Neural progenitor cell (in vitro differentiated cells): ENCODE results near the gene COP1. TPM values are rescaled to one million over a fixed set of nuclear protein-coding genes. Genes with fewer than 3 reads are reported as not detected.

Source experiments
- DNase-seq: peaks from one replicate; pipeline ENCODE4 v3.0.0-alpha.2; 2016; ENCODE audit warnings: low spot score
- H2AFZ ChIP-seq: fragments of 200-600 bp; sonication (generic); replicated peaks from 2 replicates; pipeline ENCODE4 v1.6.1; 2016; ENCODE audit warnings: antibody characterized with exemption
- H3F3A ChIP-seq: fragments of 200-600 bp; sonication (generic); 2 replicates; pipeline ENCODE4 v1.6.1; 2016; ENCODE audit warnings: antibody characterized with exemption, low read depth
- H3K27ac ChIP-seq: fragments of 200-600 bp; sonication (generic); 2 replicates; pipeline ENCODE4 v1.5.1; 2016; ENCODE audit warnings: mild to moderate bottlenecking
- H3K27me3 ChIP-seq: fragments of 200-600 bp; sonication (generic); 2 replicates; pipeline ENCODE4 v1.6.1; 2016; ENCODE audit warnings: mild to moderate bottlenecking, moderate library complexity
- H3K36me3 ChIP-seq: fragments of 200-600 bp; sonication (generic); 2 replicates; pipeline ENCODE4 v1.5.1; 2016
- H3K4me1 ChIP-seq: fragments of 200-600 bp; sonication (generic); 2 replicates; pipeline ENCODE4 v1.6.1; 2016; ENCODE audit warnings: mixed run types
- H3K4me2 ChIP-seq: fragments of 200-600 bp; sonication (generic); 2 replicates; pipeline ENCODE4 v1.6.1; 2016
- H3K4me3 ChIP-seq: fragments of 200-600 bp; sonication (generic); 2 replicates; pipeline ENCODE4 v1.5.1; 2016
- H3K79me2 ChIP-seq: fragments of 200-600 bp; sonication (generic); 2 replicates; pipeline ENCODE4 v1.6.1; 2016; ENCODE audit warnings: low read depth
- H3K9ac ChIP-seq: fragments of 200-600 bp; sonication (generic); 2 replicates; pipeline ENCODE4 v1.6.1; 2016
- H3K9me3 ChIP-seq: fragments of 200-600 bp; sonication (generic); 2 replicates; pipeline ENCODE4 v1.5.1; 2016; ENCODE audit warnings: low read depth
- H4K20me1 ChIP-seq: fragments of 200-600 bp; sonication (generic); 2 replicates; pipeline ENCODE4 v1.6.1; 2016; ENCODE audit warnings: low read depth
- H3K27ac Mint-ChIP-seq: 3 replicates; pipeline ENCODE4 v1.8.0; 2021; ENCODE audit warnings: mixed read lengths
- H3K27me3 Mint-ChIP-seq: 2 replicates; pipeline ENCODE4 v1.8.0; 2022; ENCODE audit warnings: low read depth, mild to moderate bottlenecking, inconsistent platforms, moderate library complexity, mixed read lengths; ENCODE audit not compliant: insufficient read depth
- H3K36me3 Mint-ChIP-seq: 3 replicates; pipeline ENCODE4 v1.8.0; 2021; ENCODE audit warnings: mixed read lengths
- H3K4me1 Mint-ChIP-seq: 3 replicates; pipeline ENCODE4 v1.8.0; 2021; ENCODE audit warnings: mixed read lengths
- H3K4me3 Mint-ChIP-seq: 3 replicates; pipeline ENCODE4 v1.8.0; 2021; ENCODE audit warnings: mild to moderate bottlenecking, moderate library complexity, mixed read lengths
- H3K9me3 Mint-ChIP-seq: 3 replicates; pipeline ENCODE4 v1.8.0; 2020; ENCODE audit warnings: mixed read lengths
- EZH2 ChIP-seq: fragments of 200-600 bp; sonication (generic); IDR thresholded peaks from 2 replicates; pipeline ENCODE4 v1.6.1; 2017; ENCODE audit warnings: antibody characterized with exemption, mild to moderate bottlenecking, moderate library complexity
- EZH2phosphoT487 ChIP-seq: fragments of 200-600 bp; sonication (generic); IDR thresholded peaks from 2 replicates; pipeline ENCODE4 v1.6.1; 2017; ENCODE audit warnings: antibody characterized with exemption
- total RNA-seq: library from RNA; depleted of rRNA; stranded (reverse); fragments of >200 nt; gene quantifications from 2 replicates; pipeline ENCODE4 v1.2.3, GENCODE V29; 2015; ENCODE audit warnings: low replicate concordance
- TF ChIP-seq, protein P1 (sequence below): fragments of 200-600 bp; sonication (generic); IDR thresholded peaks from 2 replicates; pipeline ENCODE4 v1.5.1; 2017; ENCODE audit warnings: antibody characterized with exemption, mild to moderate bottlenecking

The COP1 gene
- total RNA-seq, 1 donor from 2014 or later: 98.5 TPM

DNA sequence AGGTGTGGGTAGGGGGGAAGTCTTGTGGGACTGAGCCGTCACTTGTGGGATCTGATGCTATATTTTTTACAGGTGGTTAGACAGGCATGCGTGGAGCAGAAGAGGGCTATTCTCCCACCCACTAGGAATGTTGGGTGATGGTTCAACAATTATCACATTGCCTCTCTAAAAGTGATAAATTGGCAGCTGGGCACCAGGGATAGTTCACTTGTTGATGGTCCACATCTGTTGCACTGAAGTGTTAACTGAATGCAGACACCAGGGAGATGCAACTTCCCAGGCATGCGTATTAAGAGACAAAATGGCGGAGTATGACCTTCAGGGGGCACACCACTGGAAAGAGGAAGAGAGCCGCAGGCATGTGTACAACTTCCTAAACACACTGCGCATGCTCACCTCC lies 270.4 kb downstream of the COP1 start:
- H3K9me3 ChIP-seq: no peaks in the 10 kb centered on the region
- no peak overlapping the region for H3K9ac ChIP-seq
- H3K79me2 ChIP-seq: no peaks in the 10 kb centered on the region
- H3F3A ChIP-seq: no peaks in the 10 kb centered on the region
- H3K4me3 ChIP-seq: no peak overlapping the region
- DNase-seq: no peak
- H3K27me3 ChIP-seq: no peaks in the 10 kb centered on the region
- no peaks in the 10 kb centered on the region for H3K9me3 Mint-ChIP-seq
- no peak overlapping the region for H3K27ac Mint-ChIP-seq
- H3K27me3 Mint-ChIP-seq: no peaks in the 10 kb centered on the region
- H3K4me3 Mint-ChIP-seq: no peak overlapping the region
- H4K20me1 ChIP-seq: no peaks in the 10 kb centered on the region
- H3K36me3 Mint-ChIP-seq: peaks cover 40% of the 10 kb centered on the region
- no peaks in the 10 kb centered on the region for H3K4me1 Mint-ChIP-seq
- TF ChIP-seq EZH2phosphoT487 (no peak), EZH2 (no peak)
- TF ChIP-seq, protein P1, sequence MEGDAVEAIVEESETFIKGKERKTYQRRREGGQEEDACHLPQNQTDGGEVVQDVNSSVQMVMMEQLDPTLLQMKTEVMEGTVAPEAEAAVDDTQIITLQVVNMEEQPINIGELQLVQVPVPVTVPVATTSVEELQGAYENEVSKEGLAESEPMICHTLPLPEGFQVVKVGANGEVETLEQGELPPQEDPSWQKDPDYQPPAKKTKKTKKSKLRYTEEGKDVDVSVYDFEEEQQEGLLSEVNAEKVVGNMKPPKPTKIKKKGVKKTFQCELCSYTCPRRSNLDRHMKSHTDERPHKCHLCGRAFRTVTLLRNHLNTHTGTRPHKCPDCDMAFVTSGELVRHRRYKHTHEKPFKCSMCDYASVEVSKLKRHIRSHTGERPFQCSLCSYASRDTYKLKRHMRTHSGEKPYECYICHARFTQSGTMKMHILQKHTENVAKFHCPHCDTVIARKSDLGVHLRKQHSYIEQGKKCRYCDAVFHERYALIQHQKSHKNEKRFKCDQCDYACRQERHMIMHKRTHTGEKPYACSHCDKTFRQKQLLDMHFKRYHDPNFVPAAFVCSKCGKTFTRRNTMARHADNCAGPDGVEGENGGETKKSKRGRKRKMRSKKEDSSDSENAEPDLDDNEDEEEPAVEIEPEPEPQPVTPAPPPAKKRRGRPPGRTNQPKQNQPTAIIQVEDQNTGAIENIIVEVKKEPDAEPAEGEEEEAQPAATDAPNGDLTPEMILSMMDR: no peak
- H3K27ac ChIP-seq: no peak overlapping the region
- no peaks in the 10 kb centered on the region for H3K4me1 ChIP-seq
- no peak overlapping the region for H3K4me2 ChIP-seq
- no peak overlapping the region for H2AFZ ChIP-seq
- no peaks in the 10 kb centered on the region for H3K36me3 ChIP-seq

- no peak for DNase-seq
- Histone ChIP-seq H3K9ac (no peak overlapping the region), H3K27ac (no peak overlapping the region), H3K36me3 (no peaks in the 10 kb centered on the region), H2AFZ (no peak overlapping the region), H3K4me1 (no peaks in the 10 kb centered on the region), H3K4me2 (no peak overlapping the region), H3K27me3 (no peaks in the 10 kb centered on the region), H4K20me1 (no peaks in the 10 kb centered on the region), H3K9me3 (no peaks in the 10 kb centered on the region), H3K4me3 (no peak overlapping the region), H3F3A (no peaks in the 10 kb centered on the region), H3K79me2 (no peaks in the 10 kb centered on the region)
- Mint-ChIP-seq H3K4me3 (no peak overlapping the region), H3K4me1 (no peaks in the 10 kb centered on the region), H3K9me3 (peaks cover 3% of the 10 kb centered on the region), H3K27ac (no peak overlapping the region), H3K36me3 (peaks cover 34% of the 10 kb centered on the region), H3K27me3 (no peaks in the 10 kb centered on the region)
- TF ChIP-seq EZH2 (no peak), EZH2phosphoT487 (no peak)
- TF ChIP-seq, protein P1: no peak
Measured at GRCh38 chr1:175935566-175936115, 271.4 kb downstream of the COP1 start.

DNA sequence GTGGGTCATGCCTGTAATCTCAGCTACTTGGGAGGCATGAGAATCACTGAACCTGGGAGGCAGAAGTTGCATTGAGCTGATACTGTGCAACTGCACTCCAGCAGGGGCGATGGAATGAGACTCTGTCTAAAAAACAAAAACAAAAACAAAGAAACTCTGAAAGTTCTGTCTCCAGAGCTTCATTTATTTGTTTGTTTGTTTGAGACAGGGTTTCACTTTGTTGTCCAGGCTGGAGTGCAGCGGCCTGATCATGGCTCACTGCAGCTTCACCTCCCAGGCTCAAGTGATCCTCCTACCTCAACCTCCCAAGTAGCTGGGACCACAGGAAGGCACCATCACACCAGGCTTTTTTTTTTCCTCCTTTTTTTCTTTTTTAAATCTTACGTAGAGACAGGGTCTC lies 271.9 kb downstream of the COP1 start:
- H3K4me3 ChIP-seq: no peak overlapping the region
- H3K9ac ChIP-seq: no peak overlapping the region
- no peaks in the 10 kb centered on the region for H4K20me1 ChIP-seq
- H3K36me3 ChIP-seq: no peaks in the 10 kb centered on the region
- H2AFZ ChIP-seq: no peak overlapping the region
- H3K27me3 ChIP-seq: no peaks in the 10 kb centered on the region
- Mint-ChIP-seq H3K9me3 (peaks cover 3% of the 10 kb centered on the region), H3K27ac (no peak overlapping the region), H3K27me3 (no peaks in the 10 kb centered on the region), H3K36me3 (peaks cover 34% of the 10 kb centered on the region), H3K4me3 (no peak overlapping the region), H3K4me1 (no peaks in the 10 kb centered on the region)
- no peaks in the 10 kb centered on the region for H3K79me2 ChIP-seq
- TF ChIP-seq EZH2: no peak
- TF ChIP-seq, protein P1: no peak
- no peak for TF ChIP-seq EZH2phosphoT487
- H3K4me1 ChIP-seq: no peaks in the 10 kb centered on the region
- no peaks in the 10 kb centered on the region for H3K9me3 ChIP-seq
- no peak for DNase-seq
- no peaks in the 10 kb centered on the region for H3F3A ChIP-seq
- no peak overlapping the region for H3K27ac ChIP-seq
- no peak overlapping the region for H3K4me2 ChIP-seq
